A673 (cell line): ENCODE data around the gene MIER3.

Experiments
- CTCF ChIP-seq: fragments of 300-800, 200-600 bp; sonication (generic); conservative IDR thresholded peaks from 2 replicates; pipeline ENCODE4 v1.5.1; 2017; ENCODE audit warnings: low read depth, mild to moderate bottlenecking, antibody characterized with exemption, low read length, moderate library complexity, mixed read lengths
- EZH2 ChIP-seq: fragments of 200-600 bp; sonication (generic); IDR thresholded peaks from 2 replicates; pipeline ENCODE4 v1.6.1; 2017; ENCODE audit warnings: borderline replicate concordance, low read depth, mild to moderate bottlenecking, mixed read lengths, antibody characterized with exemption, low read length; ENCODE audit not compliant: poor library complexity, severe bottlenecking

GRCh38 chr5:56961746-56962145, 9.8 kb upstream of the MIER3 start:
- TF ChIP-seq CTCF = no peak
- TF ChIP-seq EZH2 = no peak
